SK-N-SH (cell line): ENCODE measurements around the gene COL3A1.

ENCODE experiments used
- EZH2phosphoT487 ChIP-seq: fragments of 200-600 bp; sonication (generic); IDR thresholded peaks from 2 replicates; pipeline ENCODE4 v1.6.1; 2017; ENCODE audit warnings: low read depth, mixed run types, mild to moderate bottlenecking, antibody characterized with exemption, moderate library complexity, borderline replicate concordance
- GABPA ChIP-seq: IDR thresholded peaks from 2 replicates; pipeline ENCODE4 v1.4.0; 2012; ENCODE audit warnings: low read depth, mild to moderate bottlenecking
- JUND ChIP-seq: IDR thresholded peaks from 2 replicates; pipeline ENCODE4 v1.4.0; 2012
- MXI1 ChIP-seq: IDR thresholded peaks from 2 replicates; pipeline ENCODE4 v1.6.1; 2012; ENCODE audit warnings: mild to moderate bottlenecking, low read depth, low read length, improper control_type of control experiment
- NFIC ChIP-seq: IDR thresholded peaks from 2 replicates; pipeline ENCODE4 v1.4.0; 2012; ENCODE audit warnings: borderline replicate concordance
- NRF1 ChIP-seq: IDR thresholded peaks from 2 replicates; pipeline ENCODE4 v1.6.1; 2012; ENCODE audit warnings: low read depth, mild to moderate bottlenecking, low read length
- RFX5 ChIP-seq: IDR thresholded peaks from 2 replicates; pipeline ENCODE4 v1.6.1; 2012; ENCODE audit warnings: mild to moderate bottlenecking, improper control_type of control experiment, low read length
- SIN3A ChIP-seq: IDR thresholded peaks from 2 replicates; pipeline ENCODE4 v1.6.1; 2012; ENCODE audit warnings: low read depth, mild to moderate bottlenecking, low read length, moderate library complexity, borderline replicate concordance
- SMC3 ChIP-seq: IDR thresholded peaks from 2 replicates; pipeline ENCODE4 v1.6.1; 2012; ENCODE audit warnings: low read depth, low read length, improper control_type of control experiment
- YY1 ChIP-seq: IDR thresholded peaks from 2 replicates; pipeline ENCODE4 v1.4.0; 2012; ENCODE audit warnings: low read depth, mild to moderate bottlenecking
- TF ChIP-seq, protein P1 (sequence below): fragments of 200-600 bp; sonication (generic); IDR thresholded peaks from 2 replicates; pipeline ENCODE4 v1.6.1; 2017; ENCODE audit warnings: antibody characterized with exemption, mild to moderate bottlenecking, moderate library complexity
- TF ChIP-seq, protein P2 (sequence below): IDR thresholded peaks from 2 replicates; pipeline ENCODE4 v1.6.1; 2012; ENCODE audit warnings: mild to moderate bottlenecking, low read depth, low read length, moderate library complexity
- TF ChIP-seq, protein P3 (sequence below): IDR thresholded peaks from 2 replicates; pipeline ENCODE4 v1.4.0; 2012; ENCODE audit warnings: low read depth, borderline replicate concordance
- TF ChIP-seq, protein P4 (sequence below): IDR thresholded peaks from 2 replicates; pipeline ENCODE4 v1.4.0; 2012; ENCODE audit warnings: low read depth, borderline replicate concordance

DNA sequence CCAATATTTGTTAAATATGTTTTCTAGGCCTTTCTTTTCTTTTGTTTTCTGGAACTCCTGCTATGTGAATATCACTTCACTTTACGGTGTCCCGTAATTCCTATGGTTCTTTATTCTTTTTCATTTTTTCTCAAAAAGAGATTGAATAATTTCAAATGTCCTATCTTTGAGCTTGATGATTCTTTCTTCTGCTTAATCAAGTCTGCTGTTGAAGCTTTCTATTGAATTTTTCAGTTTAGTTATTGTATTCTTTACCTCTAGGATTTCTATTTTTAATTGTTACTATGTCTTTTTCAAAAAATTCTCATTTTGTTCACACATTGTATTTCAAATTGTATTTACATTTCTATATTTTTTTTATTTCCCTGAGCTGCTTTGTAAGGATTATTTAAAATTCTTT lies 45.5 kb upstream of the COL3A1 start:
- TF ChIP-seq, protein P1, sequence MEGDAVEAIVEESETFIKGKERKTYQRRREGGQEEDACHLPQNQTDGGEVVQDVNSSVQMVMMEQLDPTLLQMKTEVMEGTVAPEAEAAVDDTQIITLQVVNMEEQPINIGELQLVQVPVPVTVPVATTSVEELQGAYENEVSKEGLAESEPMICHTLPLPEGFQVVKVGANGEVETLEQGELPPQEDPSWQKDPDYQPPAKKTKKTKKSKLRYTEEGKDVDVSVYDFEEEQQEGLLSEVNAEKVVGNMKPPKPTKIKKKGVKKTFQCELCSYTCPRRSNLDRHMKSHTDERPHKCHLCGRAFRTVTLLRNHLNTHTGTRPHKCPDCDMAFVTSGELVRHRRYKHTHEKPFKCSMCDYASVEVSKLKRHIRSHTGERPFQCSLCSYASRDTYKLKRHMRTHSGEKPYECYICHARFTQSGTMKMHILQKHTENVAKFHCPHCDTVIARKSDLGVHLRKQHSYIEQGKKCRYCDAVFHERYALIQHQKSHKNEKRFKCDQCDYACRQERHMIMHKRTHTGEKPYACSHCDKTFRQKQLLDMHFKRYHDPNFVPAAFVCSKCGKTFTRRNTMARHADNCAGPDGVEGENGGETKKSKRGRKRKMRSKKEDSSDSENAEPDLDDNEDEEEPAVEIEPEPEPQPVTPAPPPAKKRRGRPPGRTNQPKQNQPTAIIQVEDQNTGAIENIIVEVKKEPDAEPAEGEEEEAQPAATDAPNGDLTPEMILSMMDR: no peak
- TF ChIP-seq EZH2phosphoT487 (no peak), NRF1 (no peak), RFX5 (no peak), MXI1 (no peak), SIN3A (no peak), YY1 (no peak), GABPA (no peak), NFIC (no peak), JUND (no peak), SMC3 (no peak)
- TF ChIP-seq, protein P2, sequence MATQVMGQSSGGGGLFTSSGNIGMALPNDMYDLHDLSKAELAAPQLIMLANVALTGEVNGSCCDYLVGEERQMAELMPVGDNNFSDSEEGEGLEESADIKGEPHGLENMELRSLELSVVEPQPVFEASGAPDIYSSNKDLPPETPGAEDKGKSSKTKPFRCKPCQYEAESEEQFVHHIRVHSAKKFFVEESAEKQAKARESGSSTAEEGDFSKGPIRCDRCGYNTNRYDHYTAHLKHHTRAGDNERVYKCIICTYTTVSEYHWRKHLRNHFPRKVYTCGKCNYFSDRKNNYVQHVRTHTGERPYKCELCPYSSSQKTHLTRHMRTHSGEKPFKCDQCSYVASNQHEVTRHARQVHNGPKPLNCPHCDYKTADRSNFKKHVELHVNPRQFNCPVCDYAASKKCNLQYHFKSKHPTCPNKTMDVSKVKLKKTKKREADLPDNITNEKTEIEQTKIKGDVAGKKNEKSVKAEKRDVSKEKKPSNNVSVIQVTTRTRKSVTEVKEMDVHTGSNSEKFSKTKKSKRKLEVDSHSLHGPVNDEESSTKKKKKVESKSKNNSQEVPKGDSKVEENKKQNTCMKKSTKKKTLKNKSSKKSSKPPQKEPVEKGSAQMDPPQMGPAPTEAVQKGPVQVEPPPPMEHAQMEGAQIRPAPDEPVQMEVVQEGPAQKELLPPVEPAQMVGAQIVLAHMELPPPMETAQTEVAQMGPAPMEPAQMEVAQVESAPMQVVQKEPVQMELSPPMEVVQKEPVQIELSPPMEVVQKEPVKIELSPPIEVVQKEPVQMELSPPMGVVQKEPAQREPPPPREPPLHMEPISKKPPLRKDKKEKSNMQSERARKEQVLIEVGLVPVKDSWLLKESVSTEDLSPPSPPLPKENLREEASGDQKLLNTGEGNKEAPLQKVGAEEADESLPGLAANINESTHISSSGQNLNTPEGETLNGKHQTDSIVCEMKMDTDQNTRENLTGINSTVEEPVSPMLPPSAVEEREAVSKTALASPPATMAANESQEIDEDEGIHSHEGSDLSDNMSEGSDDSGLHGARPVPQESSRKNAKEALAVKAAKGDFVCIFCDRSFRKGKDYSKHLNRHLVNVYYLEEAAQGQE: no peak
- TF ChIP-seq, protein P3, sequence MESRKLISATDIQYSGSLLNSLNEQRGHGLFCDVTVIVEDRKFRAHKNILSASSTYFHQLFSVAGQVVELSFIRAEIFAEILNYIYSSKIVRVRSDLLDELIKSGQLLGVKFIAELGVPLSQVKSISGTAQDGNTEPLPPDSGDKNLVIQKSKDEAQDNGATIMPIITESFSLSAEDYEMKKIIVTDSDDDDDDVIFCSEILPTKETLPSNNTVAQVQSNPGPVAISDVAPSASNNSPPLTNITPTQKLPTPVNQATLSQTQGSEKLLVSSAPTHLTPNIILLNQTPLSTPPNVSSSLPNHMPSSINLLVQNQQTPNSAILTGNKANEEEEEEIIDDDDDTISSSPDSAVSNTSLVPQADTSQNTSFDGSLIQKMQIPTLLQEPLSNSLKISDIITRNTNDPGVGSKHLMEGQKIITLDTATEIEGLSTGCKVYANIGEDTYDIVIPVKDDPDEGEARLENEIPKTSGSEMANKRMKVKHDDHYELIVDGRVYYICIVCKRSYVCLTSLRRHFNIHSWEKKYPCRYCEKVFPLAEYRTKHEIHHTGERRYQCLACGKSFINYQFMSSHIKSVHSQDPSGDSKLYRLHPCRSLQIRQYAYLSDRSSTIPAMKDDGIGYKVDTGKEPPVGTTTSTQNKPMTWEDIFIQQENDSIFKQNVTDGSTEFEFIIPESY: no peak
- TF ChIP-seq, protein P4, sequence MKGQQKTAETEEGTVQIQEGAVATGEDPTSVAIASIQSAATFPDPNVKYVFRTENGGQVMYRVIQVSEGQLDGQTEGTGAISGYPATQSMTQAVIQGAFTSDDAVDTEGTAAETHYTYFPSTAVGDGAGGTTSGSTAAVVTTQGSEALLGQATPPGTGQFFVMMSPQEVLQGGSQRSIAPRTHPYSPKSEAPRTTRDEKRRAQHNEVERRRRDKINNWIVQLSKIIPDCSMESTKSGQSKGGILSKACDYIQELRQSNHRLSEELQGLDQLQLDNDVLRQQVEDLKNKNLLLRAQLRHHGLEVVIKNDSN: no peak
